ENCODE data around the gene TMEM14C. TPM values are rescaled to one million over a fixed set of nuclear protein-coding genes. Genes with fewer than 3 reads are reported as not detected.
A peak's percentile ranks its signal among the peaks of the same experiment; 100 is the strongest.
"Not testable (repeated sequence)": the region's sequence is repeated elsewhere in the genome, so short reads cannot be mapped to it uniquely, and the experiment has no call there.

TMEM14C gene
- total and polyA plus RNA-seq, 8 donors, result 25.4 to 79.0 (median 38.0) TPM

GRCh38 chr6:10749734-10750133 lies 26.9 kb downstream of the TMEM14C start:
- Histone ChIP-seq H3K4me3 (no peak overlapping the region), H3K9me3 (no peaks in the 10 kb centered on the region), H3K4me1 (peaks cover 0 to 16% (median 9%) of the 10 kb centered on the region in 3 donors), H3K27ac (no peak overlapping the region), H3K36me3 (no peaks in the 10 kb centered on the region), H3K27me3 (no peaks in the 10 kb centered on the region)
- no peak for ATAC-seq
- DNase-seq, result no peak
- 27 to 31% methylated on average over 2 of the region's 2 CpGs for WGBS, 2 donors
- no peak for TF ChIP-seq CTCF (IDR thresholded peaks at IDR 0.05)
- FAIRE-seq, result no peak
- intact Hi-C loops (cut with DNase I), result no loop called here

GRCh38 chr6:10750568-10750967 lies 27.7 kb downstream of the TMEM14C start:
- ATAC-seq; DNase-seq; H3K9me3 ChIP-seq; FAIRE-seq; H3K27ac ChIP-seq; intact Hi-C loops (cut with DNase I); H3K4me3 ChIP-seq; H3K36me3 ChIP-seq; H3K27me3 ChIP-seq: not testable (repeated sequence)
- peaks cover 0 to 16% (median 9%) of the 10 kb centered on the region in 3 donors for H3K4me1 ChIP-seq
- WGBS, 2 donors, result 61% methylated on average over 6 of the region's 6 CpGs

GRCh38 chr6:10751757-10752156 lies 28.9 kb downstream of the TMEM14C start:
- H3K27ac ChIP-seq; H3K9me3 ChIP-seq; intact Hi-C loops (cut with DNase I); H3K36me3 ChIP-seq; ATAC-seq; H3K27me3 ChIP-seq; FAIRE-seq; DNase-seq; H3K4me3 ChIP-seq: not testable (repeated sequence)
- peaks cover 0 to 16% (median 9%) of the 10 kb centered on the region in 3 donors for H3K4me1 ChIP-seq
- WGBS, 2 donors, result 83 to 93% methylated on average over 5 of the region's 5 CpGs

GRCh38 chr6:10756085-10756484 lies 33.2 kb downstream of the TMEM14C start:
- no peak for ATAC-seq
- TF ChIP-seq CTCF (IDR thresholded peaks at IDR 0.05), result no peak
- no peak for DNase-seq
- Histone ChIP-seq H3K4me3 (no peak overlapping the region), H3K27ac (no peak overlapping the region), H3K4me1 (no peaks in the 10 kb centered on the region), H3K27me3 (no peaks in the 10 kb centered on the region), H3K36me3 (peaks cover 0 to 7% (median 0%) of the 10 kb centered on the region in 3 donors), H3K9me3 (no peaks in the 10 kb centered on the region)
- intact Hi-C loops (cut with DNase I), result no loop called here
- 85 to 86% methylated on average over 1 of the region's 1 CpG for WGBS, 2 donors
- no peak for FAIRE-seq

- 50 to 57% methylated on average over 3 of the region's 3 CpGs for WGBS, 2 donors
- peak in 2 of 4 donors; percentile 20 for TF ChIP-seq CTCF (IDR thresholded peaks at IDR 0.05)
- no peak for DNase-seq
- intact Hi-C loops (cut with DNase I), result no loop called here
- Histone ChIP-seq H3K27me3 (no peaks in the 10 kb centered on the region), H3K27ac (no peak overlapping the region), H3K4me1 (no peaks in the 10 kb centered on the region), H3K36me3 (peaks cover 0 to 7% (median 0%) of the 10 kb centered on the region in 3 donors), H3K4me3 (no peak overlapping the region), H3K9me3 (no peaks in the 10 kb centered on the region)
- ATAC-seq, result peak; percentile 35 to 76 (median 66)
- no peak for FAIRE-seq
These were observed 36.5 kb downstream of the TMEM14C start for GRCh38 chr6:10759312-10759839.

- no peaks in the 10 kb centered on the region for H3K4me1 ChIP-seq
- H3K27ac ChIP-seq, result no peak overlapping the region
- H3K9me3 ChIP-seq, result no peaks in the 10 kb centered on the region
- H3K36me3 ChIP-seq, result peaks cover 0 to 7% (median 0%) of the 10 kb centered on the region in 3 donors
- whole genome bisulfite sequencing, 2 donors, result 54 to 59% methylated on average over 6 of the region's 6 CpGs
- intact Hi-C loops (cut with DNase I), result no loop called here
- H3K27me3 ChIP-seq, result no peaks in the 10 kb centered on the region
- FAIRE-seq (no peak), ATAC-seq (peak; percentile 56 to 87 (median 74)), DNase-seq (peak in 3 of 6 donors; percentile 20 to 22 (median 20))
- no peak for TF ChIP-seq CTCF (IDR thresholded peaks at IDR 0.05)
- no peak overlapping the region for H3K4me3 ChIP-seq
These were observed 37.0 kb downstream of the TMEM14C start for GRCh38 chr6:10759884-10760329.
